Measurements from ENCODE around the gene CAPN8.

Gene CAPN8

GRCh38 chr1:223609977-223610376, 55.5 kb downstream of the CAPN8 start:
- DNase-seq = no peak

- DNase-seq = no peak
Measured at GRCh38 chr1:223609066-223609465, 56.4 kb downstream of the CAPN8 start.

- DNase-seq = no peak
Measured at GRCh38 chr1:223558512-223558911, 107.0 kb downstream of the CAPN8 start.

- no peak for DNase-seq
Measured at GRCh38 chr1:223557130-223557475, 108.4 kb downstream of the CAPN8 start.

GRCh38 chr1:223556414-223557129, 108.9 kb downstream of the CAPN8 start:
- DNase-seq = no peak

GRCh38 chr1:223553957-223554356, 111.5 kb downstream of the CAPN8 start:
- DNase-seq = no peak

GRCh38 chr1:223551610-223552009, 113.9 kb downstream of the CAPN8 start:
- no peak for DNase-seq

GRCh38 chr1:223549740-223550139, 115.8 kb downstream of the CAPN8 start:
- no peak for DNase-seq

- no peak for DNase-seq
Measured at GRCh38 chr1:223547316-223548114, 118.0 kb downstream of the CAPN8 start.

GRCh38 chr1:223545343-223545742, 120.2 kb downstream of the CAPN8 start:
- no peak for DNase-seq

GRCh38 chr1:223543560-223543959, 121.9 kb downstream of the CAPN8 start:
- DNase-seq = no peak

GRCh38 chr1:223542831-223543230, 122.7 kb downstream of the CAPN8 start:
- no peak for DNase-seq

- no peak for DNase-seq
Measured at GRCh38 chr1:223540485-223541106, 124.9 kb downstream of the CAPN8 start.

- DNase-seq = no peak
Measured at GRCh38 chr1:223539750-223540149, 125.8 kb downstream of the CAPN8 start.

GRCh38 chr1:223538981-223539380, 126.5 kb downstream of the CAPN8 start:
- DNase-seq = no peak

GRCh38 chr1:223535319-223535718, 130.2 kb downstream of the CAPN8 start:
- DNase-seq = peak in 1 of 2 experiments; percentile 25

- no peak for DNase-seq
Measured at GRCh38 chr1:223534677-223535076, 130.8 kb downstream of the CAPN8 start.

GRCh38 chr1:223533708-223534107, 131.8 kb downstream of the CAPN8 start:
- DNase-seq = no peak

- peak; percentile 23 to 42 for DNase-seq
Measured at GRCh38 chr1:223531742-223532341, 133.7 kb downstream of the CAPN8 start.

- no peak for DNase-seq
Measured at GRCh38 chr1:223525957-223526356, 139.5 kb downstream of the CAPN8 start.

- DNase-seq = no peak
Measured at GRCh38 chr1:223525546-223525945, 140.0 kb downstream of the CAPN8 start.

- DNase-seq = no peak
Measured at GRCh38 chr1:223524930-223525451, 140.5 kb downstream of the CAPN8 start.

- DNase-seq = no peak
Measured at GRCh38 chr1:223521150-223521549, 144.4 kb downstream of the CAPN8 start.
